Activated T-cell treated with anti-CD3 and anti-CD28 coated beads, Interleukin-2, amount 50 U/mL, for 4 hours (primary cell): ENCODE measurements around the gene LAMA5. TPM values are rescaled to one million over a fixed set of nuclear protein-coding genes. Genes with fewer than 3 reads are reported as not detected.

Experiments
- ATAC-seq, 2 donors: fragments of 200-7000 bp; cut with Tn5 transposase; one replicate each; pipeline ENCODE4 v1.10.0; 2021
- DNase-seq: peaks from one replicate; pipeline ENCODE4 v3.0.0-alpha.2; 2020
- H3K27me3 Mint-ChIP-seq: one replicate; pipeline ENCODE4 v1.8.0; 2021; ENCODE audit warnings: low read depth, mixed read lengths
- H3K36me3 Mint-ChIP-seq: one replicate; pipeline ENCODE4 v1.8.0; 2022; ENCODE audit warnings: mixed read lengths; ENCODE audit not compliant: insufficient read depth
- H3K4me1 Mint-ChIP-seq: one replicate; pipeline ENCODE4 v1.8.0; 2021; ENCODE audit warnings: low read depth, mixed read lengths
- H3K4me3 Mint-ChIP-seq: one replicate; pipeline ENCODE4 v1.8.0; 2021; ENCODE audit warnings: mild to moderate bottlenecking, moderate library complexity, mixed read lengths
- H3K9me3 Mint-ChIP-seq: one replicate; pipeline ENCODE4 v1.8.0; 2021; ENCODE audit warnings: mixed read lengths
- total RNA-seq, 3 donors: library from RNA; stranded (reverse); gene quantifications; one replicate each; pipeline ENCODE4 v1.2.1, GENCODE V29; 2021

Gene LAMA5
- total RNA-seq, 3 donors from 2014 or later = 0.82 to 1.0 (median 0.84) TPM

GRCh38 chr20:62296724-62297448 is 70.2 kb downstream of the LAMA5 start:
- H3K27me3 Mint-ChIP-seq = no peaks in the 10 kb centered on the region
- H3K4me3 Mint-ChIP-seq = no peak overlapping the region
- ATAC-seq = no peak
- peaks cover 11% of the 10 kb centered on the region for H3K36me3 Mint-ChIP-seq
- H3K4me1 Mint-ChIP-seq = peaks cover 9% of the 10 kb centered on the region
- no peaks in the 10 kb centered on the region for H3K9me3 Mint-ChIP-seq
- DNase-seq = no peak

GRCh38 chr20:62294516-62294915 is 72.6 kb downstream of the LAMA5 start:
- Mint-ChIP-seq H3K9me3 (no peaks in the 10 kb centered on the region), H3K27me3 (no peaks in the 10 kb centered on the region), H3K4me1 (peaks cover 9% of the 10 kb centered on the region), H3K4me3 (no peak overlapping the region), H3K36me3 (peaks cover 11% of the 10 kb centered on the region)
- no peak for ATAC-seq
- no peak for DNase-seq

- H3K4me1 Mint-ChIP-seq = peaks cover 9% of the 10 kb centered on the region
- H3K4me3 Mint-ChIP-seq = no peak overlapping the region
- H3K36me3 Mint-ChIP-seq = peaks cover 11% of the 10 kb centered on the region
- H3K9me3 Mint-ChIP-seq = no peaks in the 10 kb centered on the region
- H3K27me3 Mint-ChIP-seq = no peaks in the 10 kb centered on the region
- DNase-seq (no peak), ATAC-seq (no peak)
Observed at GRCh38 chr20:62293946-62294345, 73.2 kb downstream of the LAMA5 start.

- no peak for ATAC-seq
- Mint-ChIP-seq H3K4me3 (no peak overlapping the region), H3K9me3 (no peaks in the 10 kb centered on the region), H3K36me3 (peaks cover 14% of the 10 kb centered on the region), H3K27me3 (no peaks in the 10 kb centered on the region), H3K4me1 (peaks cover 9% of the 10 kb centered on the region)
- DNase-seq = no peak
Observed at GRCh38 chr20:62293111-62293784, 73.9 kb downstream of the LAMA5 start.

- peaks cover 9% of the 10 kb centered on the region for H3K4me1 Mint-ChIP-seq
- ATAC-seq (peak in 1 of 2 donors; percentile 28), DNase-seq (no peak)
- H3K36me3 Mint-ChIP-seq = peaks cover 14% of the 10 kb centered on the region
- H3K9me3 Mint-ChIP-seq = no peaks in the 10 kb centered on the region
- H3K27me3 Mint-ChIP-seq = no peaks in the 10 kb centered on the region
- no peak overlapping the region for H3K4me3 Mint-ChIP-seq
Observed at GRCh38 chr20:62292108-62292507, 75.0 kb downstream of the LAMA5 start.

- no peak overlapping the region for H3K4me3 Mint-ChIP-seq
- peaks cover 17% of the 10 kb centered on the region for H3K36me3 Mint-ChIP-seq
- H3K27me3 Mint-ChIP-seq = no peaks in the 10 kb centered on the region
- ATAC-seq (no peak), DNase-seq (no peak)
- no peaks in the 10 kb centered on the region for H3K9me3 Mint-ChIP-seq
- peaks cover 9% of the 10 kb centered on the region for H3K4me1 Mint-ChIP-seq
Observed at GRCh38 chr20:62291251-62292066, 75.7 kb downstream of the LAMA5 start.

- ATAC-seq = no peak
- Mint-ChIP-seq H3K27me3 (no peaks in the 10 kb centered on the region), H3K36me3 (peaks cover 12% of the 10 kb centered on the region), H3K9me3 (no peaks in the 10 kb centered on the region), H3K4me3 (no peak overlapping the region), H3K4me1 (peaks cover 9% of the 10 kb centered on the region)
- DNase-seq = no peak
Observed at GRCh38 chr20:62289898-62290297, 77.2 kb downstream of the LAMA5 start.

GRCh38 chr20:62289131-62289530 is 78.0 kb downstream of the LAMA5 start:
- no peaks in the 10 kb centered on the region for H3K27me3 Mint-ChIP-seq
- H3K9me3 Mint-ChIP-seq = no peaks in the 10 kb centered on the region
- peaks cover 9% of the 10 kb centered on the region for H3K4me1 Mint-ChIP-seq
- no peak for DNase-seq
- H3K36me3 Mint-ChIP-seq = peaks cover 11% of the 10 kb centered on the region
- no peak overlapping the region for H3K4me3 Mint-ChIP-seq
- no peak for ATAC-seq

- DNase-seq (no peak), ATAC-seq (no peak)
- Mint-ChIP-seq H3K9me3 (no peaks in the 10 kb centered on the region), H3K4me1 (peaks cover 9% of the 10 kb centered on the region), H3K27me3 (no peaks in the 10 kb centered on the region), H3K4me3 (no peak overlapping the region), H3K36me3 (peaks cover 12% of the 10 kb centered on the region)
Observed at GRCh38 chr20:62288535-62289105, 78.5 kb downstream of the LAMA5 start.

GRCh38 chr20:62287759-62288534 is 79.2 kb downstream of the LAMA5 start:
- no peak overlapping the region for H3K4me3 Mint-ChIP-seq
- H3K9me3 Mint-ChIP-seq = no peaks in the 10 kb centered on the region
- H3K4me1 Mint-ChIP-seq = peaks cover 9% of the 10 kb centered on the region
- DNase-seq (no peak), ATAC-seq (no peak)
- peaks cover 13% of the 10 kb centered on the region for H3K36me3 Mint-ChIP-seq
- H3K27me3 Mint-ChIP-seq = no peaks in the 10 kb centered on the region

GRCh38 chr20:62287129-62287528 is 80.0 kb downstream of the LAMA5 start:
- DNase-seq (no peak), ATAC-seq (no peak)
- Mint-ChIP-seq H3K9me3 (no peaks in the 10 kb centered on the region), H3K27me3 (no peaks in the 10 kb centered on the region), H3K4me1 (peaks cover 6% of the 10 kb centered on the region), H3K4me3 (no peak overlapping the region), H3K36me3 (peaks cover 13% of the 10 kb centered on the region)

GRCh38 chr20:62286493-62287064 is 80.5 kb downstream of the LAMA5 start:
- H3K27me3 Mint-ChIP-seq = no peaks in the 10 kb centered on the region
- DNase-seq (no peak), ATAC-seq (no peak)
- H3K36me3 Mint-ChIP-seq = peaks cover 18% of the 10 kb centered on the region
- H3K4me1 Mint-ChIP-seq = peaks cover 3% of the 10 kb centered on the region
- no peak overlapping the region for H3K4me3 Mint-ChIP-seq
- no peaks in the 10 kb centered on the region for H3K9me3 Mint-ChIP-seq

GRCh38 chr20:62285722-62286121 is 81.4 kb downstream of the LAMA5 start:
- Mint-ChIP-seq H3K4me1 (no peaks in the 10 kb centered on the region), H3K27me3 (no peaks in the 10 kb centered on the region), H3K36me3 (peaks cover 20% of the 10 kb centered on the region), H3K4me3 (no peak overlapping the region), H3K9me3 (no peaks in the 10 kb centered on the region)
- DNase-seq (no peak), ATAC-seq (no peak)
